Suprapubic skin (tissue), 4 donors: ENCODE data around the gene GOLGA1.

Experiments
- CTCF ChIP-seq, 2 donors: fragments of 200-600 bp in 1 of 2; fragments of 450-650 bp in 1 of 2; sonication (generic) in 1 of 2; IDR thresholded peaks; one replicate each; pipeline ENCODE4 v1.5.1; 2016 to 2019; ENCODE audit warnings: antibody characterized with exemption in 2 of 2, mild to moderate bottlenecking in 1 of 2, moderate library complexity in 1 of 2
- POLR2A ChIP-seq, 2 donors: fragments of 450-650 bp; IDR thresholded peaks; one replicate each; pipeline ENCODE4 v1.6.1; 2017; ENCODE audit warnings: antibody characterized with exemption in 2 of 2, mild to moderate bottlenecking in 2 of 2, moderate library complexity in 2 of 2
- POLR2AphosphoS5 ChIP-seq, 3 donors: sonication (generic); formaldehyde crosslinking; IDR thresholded peaks; one replicate each; pipeline ENCODE4 v1.6.1; 2017; ENCODE audit warnings: antibody characterized with exemption in 3 of 3

- TF ChIP-seq POLR2A (IDR thresholded peaks at IDR 0.05) = no peak
- TF ChIP-seq CTCF (IDR thresholded peaks at IDR 0.05) = no peak
- TF ChIP-seq POLR2AphosphoS5 (IDR thresholded peaks at IDR 0.05) = no peak
These were observed 27.5 kb downstream of the GOLGA1 start for GRCh38 chr9:124913378-124913777.
